ENCODE data around the gene POMGNT1. TPM values are rescaled to one million over a fixed set of nuclear protein-coding genes. Genes with fewer than 3 reads are reported as not detected.
A peak's percentile ranks its signal among the peaks of the same experiment; 100 is the strongest.

POMGNT1 gene
- total and polyA plus RNA-seq, 2 of the 13 experiments (the other 11 are each of a cell fraction or from before 2014, with no cell fraction given) = 33.9 to 46.8 TPM

DNA sequence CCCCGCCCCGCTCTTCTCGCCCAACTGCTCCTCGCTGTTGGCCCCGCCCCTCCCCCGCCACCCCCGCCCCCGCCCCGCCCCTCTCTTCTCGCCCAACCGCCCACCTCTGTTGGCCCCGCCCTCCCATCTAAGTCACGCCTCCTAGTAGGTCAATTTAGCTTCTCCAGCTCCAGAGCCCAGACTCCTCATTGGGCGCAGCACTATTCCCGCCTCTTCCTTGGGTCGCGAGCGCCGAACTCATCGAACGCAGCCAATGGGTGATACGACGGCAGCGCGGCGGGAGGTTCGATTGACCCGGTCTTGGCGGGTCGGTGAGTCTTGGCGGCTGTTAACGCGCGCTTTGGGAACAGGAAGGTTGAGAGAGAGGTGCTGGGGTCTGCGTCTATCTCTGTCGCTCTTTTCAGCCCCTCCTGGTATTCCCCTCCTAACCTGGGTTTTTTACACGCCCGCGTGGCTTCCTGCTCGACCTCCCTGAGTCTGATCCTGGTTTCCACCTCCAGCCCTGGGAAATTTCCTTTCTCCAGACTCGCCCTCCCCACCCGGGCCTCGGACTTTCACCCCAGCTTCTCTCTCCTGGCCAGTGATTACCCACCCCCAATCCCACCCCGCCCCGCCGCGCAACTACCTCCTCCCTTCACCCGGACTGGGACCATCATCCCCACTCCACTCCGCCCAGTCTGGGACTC, 49.3 kb upstream of the POMGNT1 start, which contains the start of gene RAD54L (continued):
- TF ChIP-seq, protein P1, sequence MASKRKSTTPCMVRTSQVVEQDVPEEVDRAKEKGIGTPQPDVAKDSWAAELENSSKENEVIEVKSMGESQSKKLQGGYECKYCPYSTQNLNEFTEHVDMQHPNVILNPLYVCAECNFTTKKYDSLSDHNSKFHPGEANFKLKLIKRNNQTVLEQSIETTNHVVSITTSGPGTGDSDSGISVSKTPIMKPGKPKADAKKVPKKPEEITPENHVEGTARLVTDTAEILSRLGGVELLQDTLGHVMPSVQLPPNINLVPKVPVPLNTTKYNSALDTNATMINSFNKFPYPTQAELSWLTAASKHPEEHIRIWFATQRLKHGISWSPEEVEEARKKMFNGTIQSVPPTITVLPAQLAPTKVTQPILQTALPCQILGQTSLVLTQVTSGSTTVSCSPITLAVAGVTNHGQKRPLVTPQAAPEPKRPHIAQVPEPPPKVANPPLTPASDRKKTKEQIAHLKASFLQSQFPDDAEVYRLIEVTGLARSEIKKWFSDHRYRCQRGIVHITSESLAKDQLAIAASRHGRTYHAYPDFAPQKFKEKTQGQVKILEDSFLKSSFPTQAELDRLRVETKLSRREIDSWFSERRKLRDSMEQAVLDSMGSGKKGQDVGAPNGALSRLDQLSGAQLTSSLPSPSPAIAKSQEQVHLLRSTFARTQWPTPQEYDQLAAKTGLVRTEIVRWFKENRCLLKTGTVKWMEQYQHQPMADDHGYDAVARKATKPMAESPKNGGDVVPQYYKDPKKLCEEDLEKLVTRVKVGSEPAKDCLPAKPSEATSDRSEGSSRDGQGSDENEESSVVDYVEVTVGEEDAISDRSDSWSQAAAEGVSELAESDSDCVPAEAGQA (IDR thresholded peaks at IDR 0.05; ENCODE audit: low read depth) = peak; percentile 59; the same call in 1 of the 2 replicates
- TF ChIP-seq, protein P1 (CRISPR knock-in tag; IDR thresholded peaks at IDR 0.05; ENCODE audit: borderline replicate concordance) = 0 out of 2 replicates have a peak, but pooled peaks have one; percentile 42
- TF ChIP-seq, protein P2, sequence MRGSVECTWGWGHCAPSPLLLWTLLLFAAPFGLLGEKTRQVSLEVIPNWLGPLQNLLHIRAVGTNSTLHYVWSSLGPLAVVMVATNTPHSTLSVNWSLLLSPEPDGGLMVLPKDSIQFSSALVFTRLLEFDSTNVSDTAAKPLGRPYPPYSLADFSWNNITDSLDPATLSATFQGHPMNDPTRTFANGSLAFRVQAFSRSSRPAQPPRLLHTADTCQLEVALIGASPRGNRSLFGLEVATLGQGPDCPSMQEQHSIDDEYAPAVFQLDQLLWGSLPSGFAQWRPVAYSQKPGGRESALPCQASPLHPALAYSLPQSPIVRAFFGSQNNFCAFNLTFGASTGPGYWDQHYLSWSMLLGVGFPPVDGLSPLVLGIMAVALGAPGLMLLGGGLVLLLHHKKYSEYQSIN (CRISPR knock-in tag; IDR thresholded peaks at IDR 0.05; ENCODE audit: borderline replicate concordance) = no peak
- TF ChIP-seq SP2 (CRISPR knock-in tag; IDR thresholded peaks at IDR 0.05) (peak; percentile 94), TBL1XR1 (IDR thresholded peaks at IDR 0.05; ENCODE audit: borderline replicate concordance, low read length, partially characterized antibody) (no peak), SOX13 (IDR thresholded peaks at IDR 0.05) (no peak), SOX13 (CRISPR knock-in tag; conservative IDR thresholded peaks at IDR 0.05 in 1 of 2, IDR thresholded peaks at IDR 0.05 in 1 of 2) (no peak), ZNF3 (CRISPR knock-in tag; IDR thresholded peaks at IDR 0.05) (no peak), ZNF207 (IDR thresholded peaks at IDR 0.05; ENCODE audit: borderline replicate concordance) (no peak), TSC22D2 (CRISPR knock-in tag; IDR thresholded peaks at IDR 0.05; ENCODE audit: borderline replicate concordance) (no peak), KDM5A (IDR thresholded peaks at IDR 0.05; ENCODE audit: borderline replicate concordance, low read length) (peak; percentile 79; the same call in 1 of the 2 replicates), MZF1 (CRISPR knock-in tag; IDR thresholded peaks at IDR 0.05; ENCODE audit: borderline replicate concordance) (no peak), ZNF615 (CRISPR knock-in tag; IDR thresholded peaks at IDR 0.05; ENCODE audit: borderline replicate concordance) (no peak), GABPB1 (CRISPR knock-in tag; IDR thresholded peaks at IDR 0.05) (peak; percentile 96), ELF4 (CRISPR knock-in tag; IDR thresholded peaks at IDR 0.05; ENCODE audit: borderline replicate concordance) (no peak), SOX6 (IDR thresholded peaks at IDR 0.05) (no peak), SOX6 (CRISPR knock-in tag; IDR thresholded peaks at IDR 0.05) (0 out of 2 replicates have a peak, but pooled peaks have one; percentile 18)
- TF ChIP-seq, protein P3, sequence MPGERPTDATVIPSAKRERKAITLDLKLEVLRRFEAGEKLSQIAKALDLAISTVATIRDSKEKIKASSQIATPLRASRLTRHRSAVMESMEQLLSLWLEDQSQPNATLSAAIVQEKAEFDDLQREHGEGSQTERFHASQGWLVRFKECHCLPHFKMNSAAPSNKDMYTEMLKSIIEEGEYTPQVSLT (CRISPR knock-in tag; IDR thresholded peaks at IDR 0.05; ENCODE audit: borderline replicate concordance, low read depth) = no peak
- TF ChIP-seq, protein P4, sequence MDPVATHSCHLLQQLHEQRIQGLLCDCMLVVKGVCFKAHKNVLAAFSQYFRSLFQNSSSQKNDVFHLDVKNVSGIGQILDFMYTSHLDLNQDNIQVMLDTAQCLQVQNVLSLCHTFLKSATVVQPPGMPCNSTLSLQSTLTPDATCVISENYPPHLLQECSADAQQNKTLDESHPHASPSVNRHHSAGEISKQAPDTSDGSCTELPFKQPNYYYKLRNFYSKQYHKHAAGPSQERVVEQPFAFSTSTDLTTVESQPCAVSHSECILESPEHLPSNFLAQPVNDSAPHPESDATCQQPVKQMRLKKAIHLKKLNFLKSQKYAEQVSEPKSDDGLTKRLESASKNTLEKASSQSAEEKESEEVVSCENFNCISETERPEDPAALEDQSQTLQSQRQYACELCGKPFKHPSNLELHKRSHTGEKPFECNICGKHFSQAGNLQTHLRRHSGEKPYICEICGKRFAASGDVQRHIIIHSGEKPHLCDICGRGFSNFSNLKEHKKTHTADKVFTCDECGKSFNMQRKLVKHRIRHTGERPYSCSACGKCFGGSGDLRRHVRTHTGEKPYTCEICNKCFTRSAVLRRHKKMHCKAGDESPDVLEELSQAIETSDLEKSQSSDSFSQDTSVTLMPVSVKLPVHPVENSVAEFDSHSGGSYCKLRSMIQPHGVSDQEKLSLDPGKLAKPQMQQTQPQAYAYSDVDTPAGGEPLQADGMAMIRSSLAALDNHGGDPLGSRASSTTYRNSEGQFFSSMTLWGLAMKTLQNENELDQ (CRISPR knock-in tag; IDR thresholded peaks at IDR 0.05; ENCODE audit: borderline replicate concordance) = no peak

All from HepG2 (cell line).